Body of pancreas (tissue), 4 donors: ENCODE measurements around the gene PAK4.

Source experiments
- CTCF ChIP-seq, 7 experiments: fragments of 450-650 bp in 4 of 7; fragments of 200-600 bp in 3 of 7; sonication (generic) in 3 of 7; IDR thresholded peaks; one replicate each; pipeline ENCODE4 v1.5.1; 2016 to 2019; ENCODE audit warnings: antibody characterized with exemption in 7 of 7
- POLR2A ChIP-seq, 3 donors: fragments of 450-650 bp; IDR thresholded peaks; one replicate each; pipeline ENCODE4 v1.6.1; 2016; ENCODE audit warnings: antibody characterized with exemption in 3 of 3, mild to moderate bottlenecking in 2 of 3

GRCh38 chr19:39146091-39146490 lies 20.5 kb downstream of the PAK4 start:
- TF ChIP-seq CTCF (IDR thresholded peaks at IDR 0.05) (no peak), POLR2A (IDR thresholded peaks at IDR 0.05) (no peak)
